SJSA1 (cell line): Measurements from ENCODE around the gene DNAAF1. TPM values are rescaled to one million over a fixed set of nuclear protein-coding genes. Genes with fewer than 3 reads are reported as not detected.

Experiments
- DNase-seq, 2 experiments: peaks; one replicate each; pipeline ENCODE4 v3.0.0-alpha.2; 2015 to 2020; ENCODE audit warnings: low spot score in 2 of 2, low read depth in 1 of 2
- H3K27ac ChIP-seq: fragments of 250-450 bp; sonication (Bioruptor Pico); 2 replicates; pipeline ENCODE4 v1.5.1; 2020; ENCODE audit warnings: mild to moderate bottlenecking, moderate library complexity
- H3K27me3 ChIP-seq: fragments of 250-450 bp; sonication (Bioruptor Pico); replicated peaks from 2 replicates; pipeline ENCODE4 v1.5.1; 2020; ENCODE audit warnings: mild to moderate bottlenecking, moderate library complexity
- H3K36me3 ChIP-seq: fragments of 250-450 bp; sonication (Bioruptor Pico); 2 replicates; pipeline ENCODE4 v1.5.1; 2020; ENCODE audit warnings: mild to moderate bottlenecking
- H3K4me1 ChIP-seq: fragments of 250-450 bp; sonication (Bioruptor Pico); replicated peaks from 2 replicates; pipeline ENCODE4 v1.6.1; 2021; ENCODE audit warnings: mild to moderate bottlenecking
- H3K4me3 ChIP-seq: fragments of 250-450 bp; sonication (Bioruptor Pico); 2 replicates; pipeline ENCODE4 v1.5.1; 2020; ENCODE audit warnings: mild to moderate bottlenecking
- H3K9me3 ChIP-seq: fragments of 250-450 bp; sonication (Bioruptor Pico); replicated peaks from 2 replicates; pipeline ENCODE4 v1.5.1; 2020; ENCODE audit warnings: mild to moderate bottlenecking
- total RNA-seq: library from RNA; depleted of rRNA; stranded (reverse); fragments of >200 nt; shearing (Covaris generic); gene quantifications from 2 replicates; pipeline ENCODE4 v1.2.3, GENCODE V29; 2014

The DNAAF1 gene
- total RNA-seq, 1 experiment from 2014 or later: not detected

DNA sequence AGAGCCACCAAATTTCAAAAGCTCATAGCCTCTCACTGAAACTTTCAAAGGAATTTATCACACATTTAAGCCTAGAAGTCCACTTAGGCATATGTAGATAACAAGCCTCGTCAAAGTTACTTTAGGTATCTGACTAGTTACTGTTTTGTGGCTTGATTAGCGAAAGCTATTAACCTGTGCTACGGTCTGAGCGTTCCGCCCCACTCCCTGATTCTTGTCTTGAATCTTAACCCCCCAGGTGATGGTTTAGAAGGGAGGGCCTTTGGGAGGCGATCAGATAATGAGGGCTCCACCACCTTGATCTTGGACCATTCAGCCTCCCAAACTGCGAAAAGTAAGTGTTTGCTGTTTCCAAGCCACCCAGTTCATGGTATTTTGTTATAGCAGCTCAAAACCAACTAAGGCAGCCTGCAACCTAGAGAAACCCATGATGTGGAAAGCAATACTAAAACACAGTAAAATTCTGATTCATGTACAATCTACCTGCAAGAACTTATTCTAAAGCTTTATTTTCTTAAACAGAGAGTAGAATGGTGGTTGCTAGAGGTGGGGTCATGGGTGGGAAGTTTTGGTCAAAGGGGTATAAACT lies 7.2 kb upstream of the DNAAF1 start:
- no peaks in the 10 kb centered on the region for H3K36me3 ChIP-seq
- H3K9me3 ChIP-seq: no peaks in the 10 kb centered on the region
- no peak overlapping the region for H3K4me3 ChIP-seq
- peaks cover 42% of the 10 kb centered on the region for H3K4me1 ChIP-seq
- H3K27ac ChIP-seq: peak overlapping the region; percentile 35; the same call in 1 of the 2 replicates
- no peak for DNase-seq
- H3K27me3 ChIP-seq: no peaks in the 10 kb centered on the region

DNA sequence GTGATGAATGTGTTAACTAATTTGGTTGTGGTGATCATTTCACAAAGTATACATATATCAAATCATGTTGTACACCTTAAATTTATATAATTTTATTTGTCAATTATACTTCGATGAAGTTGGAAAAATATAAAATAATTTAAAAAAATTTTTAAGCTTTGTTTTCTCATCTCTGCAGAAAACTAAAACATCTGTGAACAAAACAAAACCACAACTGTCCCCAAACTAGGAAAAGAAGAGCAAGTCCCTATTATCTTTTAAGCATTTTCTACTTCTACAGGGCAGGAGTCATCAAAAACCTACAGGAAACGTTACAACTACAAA lies 6.6 kb upstream of the DNAAF1 start:
- H3K4me1 ChIP-seq: peaks cover 42% of the 10 kb centered on the region
- no peak overlapping the region for H3K27ac ChIP-seq
- no peaks in the 10 kb centered on the region for H3K9me3 ChIP-seq
- DNase-seq: no peak
- no peaks in the 10 kb centered on the region for H3K27me3 ChIP-seq
- H3K4me3 ChIP-seq: no peak overlapping the region
- no peaks in the 10 kb centered on the region for H3K36me3 ChIP-seq

DNA sequence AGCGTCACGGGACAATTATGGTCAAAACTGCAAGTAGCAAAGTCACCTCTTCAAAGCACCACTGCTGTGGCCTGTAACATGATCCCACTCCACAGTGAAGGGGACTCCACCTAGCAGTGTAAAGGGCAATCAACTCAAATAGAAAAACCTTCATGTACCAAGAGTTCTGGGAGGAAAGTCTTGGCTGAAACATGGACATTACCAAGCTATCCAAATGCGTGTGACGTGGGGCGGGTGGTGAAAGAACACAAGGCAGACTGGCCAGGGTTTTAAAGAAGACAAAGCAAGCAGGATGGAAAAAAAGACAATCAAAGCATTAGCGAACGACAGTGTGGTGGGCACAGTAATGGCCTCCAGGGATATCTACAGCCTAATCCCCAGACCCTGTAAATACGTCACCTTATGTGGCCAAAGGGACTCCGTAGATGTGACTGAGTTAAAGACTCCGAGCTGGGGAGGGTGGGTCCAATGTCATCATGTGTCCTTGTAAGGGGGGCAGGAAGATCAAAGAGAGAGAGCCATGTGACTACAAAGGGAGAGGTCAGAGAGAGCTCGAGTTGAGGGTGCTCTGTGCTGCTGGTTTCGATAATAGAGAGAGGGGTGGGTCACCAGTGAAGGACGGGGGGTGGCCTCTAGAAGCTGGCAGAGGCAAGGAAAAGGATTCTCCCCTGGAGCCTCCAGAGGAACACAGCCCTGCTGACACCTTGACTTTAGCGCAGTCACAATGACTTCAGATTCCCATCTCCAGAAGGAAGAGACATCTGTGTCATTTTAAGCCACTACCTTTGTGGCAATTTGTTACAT lies 6.1 kb upstream of the DNAAF1 start:
- no peak overlapping the region for H3K27ac ChIP-seq

DNA sequence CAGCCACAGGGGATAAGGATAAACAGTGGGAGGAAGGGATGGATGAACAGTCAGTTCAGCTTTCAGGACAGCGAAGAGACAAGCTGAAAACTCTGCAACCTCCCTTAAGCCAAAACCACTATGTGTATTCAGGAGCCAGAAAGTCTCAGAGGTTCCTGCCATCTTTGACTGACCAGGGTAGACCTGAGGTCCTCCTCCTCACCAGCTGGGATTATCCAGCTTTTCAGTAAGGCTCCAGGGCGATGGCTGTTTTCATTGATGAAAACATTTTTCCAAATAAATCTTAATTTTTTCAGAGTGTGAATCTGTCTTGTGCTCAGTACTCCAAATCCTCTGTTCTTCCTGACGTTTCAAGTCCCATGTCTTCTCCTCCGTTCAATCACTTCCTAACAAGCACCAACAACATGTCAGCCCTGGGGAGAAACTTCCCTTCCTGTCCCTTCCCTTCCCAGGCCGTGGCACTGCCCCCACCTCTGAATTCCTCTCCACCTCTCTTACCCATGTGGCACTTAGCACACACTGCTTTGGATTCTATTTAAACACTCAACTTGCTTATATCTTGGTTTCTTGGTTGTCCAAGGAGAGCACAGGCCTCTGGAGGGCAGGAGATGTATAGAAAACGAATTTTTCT lies 5.4 kb upstream of the DNAAF1 start:
- no peaks in the 10 kb centered on the region for H3K27me3 ChIP-seq
- H3K4me3 ChIP-seq: no peak overlapping the region
- H3K4me1 ChIP-seq: peaks cover 42% of the 10 kb centered on the region
- no peaks in the 10 kb centered on the region for H3K36me3 ChIP-seq
- DNase-seq: no peak
- no peaks in the 10 kb centered on the region for H3K9me3 ChIP-seq
- H3K27ac ChIP-seq: no peak overlapping the region

More for the DNA sequence above, 6.1 kb upstream of the DNAAF1 start:
- peak in 1 of 2 experiments; percentile 31 for DNase-seq
- no peak overlapping the region for H3K4me3 ChIP-seq
- peaks cover 42% of the 10 kb centered on the region for H3K4me1 ChIP-seq
- H3K27me3 ChIP-seq: no peaks in the 10 kb centered on the region
- no peaks in the 10 kb centered on the region for H3K36me3 ChIP-seq
- H3K9me3 ChIP-seq: no peaks in the 10 kb centered on the region

DNA sequence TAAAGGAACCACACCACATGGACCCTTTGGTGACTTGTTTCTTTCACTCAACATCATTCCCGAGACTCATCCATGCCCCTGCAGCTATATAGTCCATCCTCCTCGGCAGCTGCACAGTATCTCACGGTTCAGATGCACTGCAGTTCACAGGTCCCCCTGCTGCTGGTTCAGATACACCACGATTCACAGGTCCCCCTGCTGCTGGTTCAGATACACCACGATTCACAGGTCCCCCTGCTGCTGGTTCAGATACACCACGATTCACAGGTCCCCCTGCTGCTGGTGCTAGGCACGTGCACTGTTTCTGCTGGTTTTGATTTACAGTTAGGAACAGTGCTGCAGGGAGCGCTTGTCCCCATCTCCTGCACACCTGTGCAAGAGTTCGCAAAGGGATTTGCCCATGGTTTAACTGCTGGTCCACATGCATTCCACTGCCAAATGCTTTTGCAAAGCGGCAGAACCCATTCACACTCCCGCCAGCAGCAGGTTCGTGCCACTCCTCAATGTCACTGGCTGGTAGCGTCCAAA lies 3.9 kb upstream of the DNAAF1 start:
- Histone ChIP-seq H3K9me3 (no peaks in the 10 kb centered on the region), H3K4me1 (peaks cover 39% of the 10 kb centered on the region), H3K27ac (no peak overlapping the region), H3K27me3 (no peaks in the 10 kb centered on the region), H3K36me3 (no peaks in the 10 kb centered on the region), H3K4me3 (no peak overlapping the region)
- no peak for DNase-seq

DNA sequence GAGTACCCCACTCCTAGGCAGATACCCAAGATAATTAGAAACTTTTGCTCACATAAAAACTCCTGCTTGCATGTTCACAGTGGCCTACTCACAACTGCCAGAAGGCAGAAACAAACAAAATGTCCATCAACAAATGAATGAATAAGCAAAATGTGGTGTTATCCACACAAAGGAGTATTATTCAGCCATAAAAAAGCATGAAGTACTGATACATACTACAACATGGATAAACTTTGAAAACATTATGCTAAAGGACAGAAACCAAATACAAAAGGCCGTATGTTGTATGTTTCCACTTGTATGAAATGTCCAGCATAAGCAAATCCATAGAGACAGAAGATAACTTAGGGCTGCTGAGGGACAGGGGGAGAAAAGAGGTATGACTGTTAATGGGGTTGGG lies 2.0 kb upstream of the DNAAF1 start:
- Histone ChIP-seq H3K27me3 (no peaks in the 10 kb centered on the region; the same call in 1 of the 2 replicates), H3K4me3 (no peak overlapping the region), H3K27ac (no peak overlapping the region), H3K9me3 (no peaks in the 10 kb centered on the region), H3K36me3 (no peaks in the 10 kb centered on the region), H3K4me1 (peaks cover 21% of the 10 kb centered on the region)
- DNase-seq: no peak

DNA sequence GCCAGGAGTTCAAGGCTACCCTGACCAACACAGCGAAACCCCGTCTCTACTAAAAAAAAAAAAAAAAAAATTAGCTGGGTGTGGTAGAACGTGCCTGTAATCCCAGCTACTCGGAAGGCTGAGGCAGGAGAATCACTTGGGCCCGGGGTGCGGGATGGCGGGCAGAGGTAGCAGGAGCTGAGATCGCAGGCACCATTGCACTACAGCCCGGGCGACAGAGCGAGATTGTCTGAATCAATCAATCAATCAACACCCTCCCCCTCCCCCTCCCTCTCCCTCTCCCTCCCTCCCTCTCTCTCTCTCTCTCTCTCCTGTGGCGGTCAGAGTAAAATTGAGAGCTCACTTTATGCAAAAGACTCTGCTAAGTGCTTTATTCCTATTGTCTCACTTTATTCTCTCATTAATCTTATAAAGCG lies 1.3 kb upstream of the DNAAF1 start:
- Histone ChIP-seq H3K9me3 (no peaks in the 10 kb centered on the region), H3K4me3 (peak overlapping the region; percentile 88), H3K36me3 (no peaks in the 10 kb centered on the region), H3K27me3 (peaks cover 2% of the 10 kb centered on the region; the same call in 1 of the 2 replicates), H3K27ac (no peak overlapping the region), H3K4me1 (peaks cover 15% of the 10 kb centered on the region)
- no peak for DNase-seq

DNA sequence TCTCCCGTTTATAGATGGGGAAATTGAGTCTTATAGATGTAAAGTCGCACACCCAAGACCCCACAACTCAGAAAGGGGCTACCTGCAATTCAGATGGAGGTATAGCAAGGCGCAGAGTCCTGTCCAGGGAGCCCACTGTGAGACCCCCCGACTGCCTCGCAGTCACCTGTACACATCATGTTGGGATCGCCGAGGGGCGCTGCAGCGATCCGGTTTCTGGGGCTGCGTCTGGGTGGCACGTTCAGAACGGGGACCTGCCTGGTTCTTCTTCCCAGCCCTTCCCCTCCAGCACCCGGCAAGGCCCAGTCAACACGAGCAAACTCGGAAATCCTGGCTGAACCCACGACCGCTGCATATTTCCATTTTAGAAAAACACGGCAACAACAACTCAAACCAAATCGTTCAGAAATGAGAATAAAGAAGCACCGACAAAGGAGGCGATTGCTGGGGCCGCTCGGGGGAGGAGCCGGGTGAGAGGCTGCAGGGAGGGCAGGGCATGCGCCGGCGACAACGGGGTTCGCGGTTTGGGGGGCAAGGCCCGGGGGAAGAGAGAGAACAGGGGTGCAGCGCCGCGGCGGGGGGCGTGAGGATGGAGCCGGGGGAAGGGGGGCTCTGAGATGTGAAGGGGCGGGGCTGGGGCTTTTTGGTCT lies 774 bp upstream of the DNAAF1 start:
- peaks cover 3% of the 10 kb centered on the region; the same call in 1 of the 2 replicates for H3K27me3 ChIP-seq

DNA sequence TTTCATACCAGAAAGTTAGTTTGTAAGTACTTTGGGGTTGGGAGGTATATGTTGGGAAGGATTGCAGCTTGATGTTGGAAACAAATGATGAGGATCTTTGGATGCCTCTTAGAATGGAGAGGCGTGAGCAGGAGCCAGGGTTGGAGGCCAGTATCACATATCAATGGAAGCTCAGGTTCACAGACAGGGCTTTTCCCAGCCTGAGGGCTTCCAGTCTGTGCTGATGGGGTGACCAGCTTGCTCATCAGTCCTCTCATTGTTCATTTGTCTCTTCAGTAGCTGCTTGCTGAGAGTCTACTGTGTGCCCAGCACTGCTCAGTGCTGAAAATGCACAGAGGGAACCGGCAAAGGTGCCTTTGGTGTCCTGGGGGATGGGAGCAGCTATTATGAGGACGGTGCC lies 5.8 kb downstream of the DNAAF1 start:
- Histone ChIP-seq H3K36me3 (no peaks in the 10 kb centered on the region), H3K4me3 (no peak overlapping the region), H3K27me3 (peaks cover 7% of the 10 kb centered on the region; the same call in 1 of the 2 replicates), H3K4me1 (no peaks in the 10 kb centered on the region), H3K9me3 (no peaks in the 10 kb centered on the region), H3K27ac (no peak overlapping the region)
- no peak for DNase-seq

More for the DNA sequence above, 774 bp upstream of the DNAAF1 start:
- H3K9me3 ChIP-seq: no peaks in the 10 kb centered on the region
- no peaks in the 10 kb centered on the region for H3K36me3 ChIP-seq
- peak overlapping the region; percentile 88 for H3K4me3 ChIP-seq
- no peak overlapping the region for H3K27ac ChIP-seq
- peaks cover 9% of the 10 kb centered on the region for H3K4me1 ChIP-seq
- DNase-seq: peak in 1 of 2 experiments; percentile 33

DNA sequence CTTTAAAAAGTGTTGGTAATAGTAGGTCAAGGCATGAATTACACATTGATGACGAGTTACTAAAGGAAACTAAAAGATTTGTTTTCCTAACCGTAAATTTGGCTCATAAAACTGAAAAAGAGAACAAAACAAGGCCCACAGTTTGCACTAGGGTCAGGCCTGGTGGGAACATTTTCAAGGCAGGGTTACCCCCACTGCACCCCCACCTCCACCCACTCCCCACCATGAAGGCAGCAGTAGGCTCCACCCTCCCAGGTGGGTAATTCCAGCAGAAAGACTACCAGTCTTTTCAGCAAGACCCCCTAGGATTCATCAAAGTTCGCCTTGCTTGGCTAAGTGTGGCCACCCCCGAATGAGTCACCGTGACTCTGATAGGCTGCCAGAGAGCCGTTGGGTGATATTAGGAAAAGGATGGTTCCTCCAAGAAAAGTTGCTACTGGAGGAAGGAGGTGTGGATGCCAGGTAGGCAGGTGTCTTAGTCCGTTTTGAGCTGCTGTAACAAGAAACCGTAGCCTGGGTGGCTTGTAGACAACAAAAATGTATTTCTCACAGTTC lies 8.6 kb downstream of the DNAAF1 start:
- Histone ChIP-seq H3K27me3 (0 out of 2 replicates have a peak, but pooled peaks cover 5% of the 10 kb centered on the region), H3K4me1 (no peaks in the 10 kb centered on the region), H3K9me3 (no peaks in the 10 kb centered on the region), H3K36me3 (no peaks in the 10 kb centered on the region), H3K27ac (no peak overlapping the region), H3K4me3 (no peak overlapping the region)
- no peak for DNase-seq

DNA sequence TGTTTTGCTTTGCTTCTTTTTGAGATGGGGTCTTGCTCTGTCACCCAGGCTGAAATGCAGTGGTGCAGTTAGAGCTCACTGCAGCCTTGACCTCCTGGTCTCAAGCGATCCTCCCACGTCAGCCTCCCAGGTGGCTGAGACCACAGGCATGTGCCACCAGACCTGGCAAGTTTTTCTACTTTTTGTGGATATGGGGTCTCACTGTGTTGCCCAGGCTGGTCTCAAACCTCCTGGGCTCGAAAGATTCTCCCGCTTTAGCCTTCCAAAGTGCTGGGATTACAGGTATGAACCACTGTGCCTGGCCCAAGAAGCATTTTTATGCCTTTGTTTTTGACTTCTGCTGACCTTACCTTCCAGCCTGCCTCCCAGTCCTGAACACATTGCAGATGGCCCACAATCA lies 10.1 kb downstream of the DNAAF1 start:
- Histone ChIP-seq H3K4me3 (no peak overlapping the region), H3K4me1 (no peaks in the 10 kb centered on the region)
- DNase-seq: no peak

DNA sequence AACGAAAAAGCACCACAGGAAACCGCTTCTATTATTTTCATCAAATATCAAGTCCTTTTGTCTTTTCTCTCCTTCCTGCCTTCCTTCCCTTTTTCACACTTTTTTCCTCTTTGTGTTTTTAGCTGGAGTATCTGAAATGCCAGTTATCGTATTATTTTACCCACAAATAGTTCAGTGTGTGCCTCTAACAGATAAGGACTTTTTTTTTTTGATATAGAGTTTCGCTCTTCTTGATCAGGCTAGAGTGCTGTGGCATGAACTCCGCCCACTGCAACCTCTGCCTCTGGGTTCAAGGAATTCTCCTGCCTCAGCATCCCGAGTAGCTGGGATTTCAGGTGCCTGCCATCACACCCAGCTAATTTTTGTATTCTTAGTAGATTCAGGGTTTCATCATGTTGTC lies 10.7 kb downstream of the DNAAF1 start:
- DNase-seq: no peak
- H3K4me1 ChIP-seq: no peaks in the 10 kb centered on the region
- H3K27me3 ChIP-seq: peaks cover 6% of the 10 kb centered on the region
- no peak overlapping the region for H3K4me3 ChIP-seq
- no peaks in the 10 kb centered on the region for H3K36me3 ChIP-seq
- H3K27ac ChIP-seq: no peak overlapping the region
- H3K9me3 ChIP-seq: no peaks in the 10 kb centered on the region

More for the DNA sequence above, 10.1 kb downstream of the DNAAF1 start:
- no peak overlapping the region for H3K27ac ChIP-seq
- no peaks in the 10 kb centered on the region for H3K36me3 ChIP-seq
- H3K27me3 ChIP-seq: peaks cover 6% of the 10 kb centered on the region
- H3K9me3 ChIP-seq: no peaks in the 10 kb centered on the region

DNA sequence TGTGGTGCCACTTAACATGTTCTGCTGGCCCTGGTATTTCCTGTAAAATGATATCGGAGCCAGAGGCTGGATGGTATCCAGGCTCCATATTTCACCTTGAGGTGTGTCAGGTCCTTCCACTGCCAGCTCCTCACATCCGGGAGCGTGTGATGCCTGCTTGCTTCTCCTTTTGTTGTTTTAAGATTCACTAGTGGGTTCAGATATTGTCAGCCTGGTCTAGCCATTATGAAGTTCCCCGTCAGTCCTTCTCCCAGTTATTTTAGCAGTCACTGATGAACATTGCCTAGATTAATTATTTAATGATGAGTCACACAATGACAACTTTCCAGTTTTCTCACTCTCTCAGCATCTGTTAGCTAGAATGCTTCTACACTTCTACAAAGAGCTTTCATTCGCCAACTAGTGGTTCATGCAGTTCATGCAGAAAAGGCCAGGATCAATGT lies 11.3 kb downstream of the DNAAF1 start:
- no peaks in the 10 kb centered on the region for H3K36me3 ChIP-seq
- no peak overlapping the region for H3K4me3 ChIP-seq
- H3K27ac ChIP-seq: no peak overlapping the region
- no peak for DNase-seq
- no peaks in the 10 kb centered on the region for H3K4me1 ChIP-seq
- H3K9me3 ChIP-seq: no peaks in the 10 kb centered on the region
- peaks cover 6% of the 10 kb centered on the region for H3K27me3 ChIP-seq
